Mesendoderm (in vitro differentiated cells): Measurements from ENCODE around the gene SUMO1.
A peak's percentile ranks its signal among the peaks of the same experiment; 100 is the strongest.

ENCODE experiments used
- DNase-seq: peaks from one replicate; pipeline ENCODE4 v3.0.0; 2013
- H2AK5ac ChIP-seq: 2 replicates; pipeline ENCODE4 v1.6.1; 2013; ENCODE audit warnings: low read length, inconsistent platforms
- H2BK120ac ChIP-seq: 2 replicates; pipeline ENCODE4 v1.6.1; 2013; ENCODE audit warnings: low read depth, mild to moderate bottlenecking, low read length, moderate library complexity, mixed read lengths
- H2BK15ac ChIP-seq: replicated peaks from 2 replicates; pipeline ENCODE4 v1.6.1; 2013; ENCODE audit warnings: low read depth, mild to moderate bottlenecking, moderate library complexity
- H2BK5ac ChIP-seq: 2 replicates; pipeline ENCODE4 v1.6.1; 2013; ENCODE audit warnings: low read length, inconsistent platforms
- H3K18ac ChIP-seq: 2 replicates; pipeline ENCODE4 v1.6.1; 2013; ENCODE audit warnings: mild to moderate bottlenecking, low read length, mixed read lengths
- H3K23ac ChIP-seq: one replicate; pipeline ENCODE4 v1.6.1; 2013; ENCODE audit warnings: low read length
- H3K27ac ChIP-seq: 2 replicates; pipeline ENCODE4 v1.5.1; 2013; ENCODE audit warnings: low read depth, mild to moderate bottlenecking, inconsistent platforms, low read length, moderate library complexity
- H3K27me3 ChIP-seq: 2 replicates; pipeline ENCODE4 v1.6.1; 2013; ENCODE audit warnings: low read length, control low read depth, mild to moderate bottlenecking, inconsistent platforms; ENCODE audit not compliant: insufficient read depth, poor library complexity
- H3K36me3 ChIP-seq: 2 replicates; pipeline ENCODE4 v1.6.1; 2013; ENCODE audit warnings: low read length, inconsistent platforms; ENCODE audit not compliant: control insufficient read depth, insufficient read depth
- H3K4ac ChIP-seq: one replicate; pipeline ENCODE4 v1.6.1; 2013; ENCODE audit warnings: low read depth, mild to moderate bottlenecking, low read length, moderate library complexity
- H3K4me1 ChIP-seq: 2 replicates; pipeline ENCODE4 v1.6.1; 2013; ENCODE audit warnings: low read depth, low read length, inconsistent platforms; ENCODE audit not compliant: control insufficient read depth
- H3K4me2 ChIP-seq: 2 replicates; pipeline ENCODE4 v1.6.1; 2013; ENCODE audit warnings: low read length
- H3K4me3 ChIP-seq: 2 replicates; pipeline ENCODE4 v1.5.1; 2013; ENCODE audit warnings: mild to moderate bottlenecking, low read length
- H3K56ac ChIP-seq: one replicate; pipeline ENCODE4 v1.6.1; 2013; ENCODE audit warnings: low read length
- H3K79me1 ChIP-seq: 2 replicates; pipeline ENCODE4 v1.6.1; 2013; ENCODE audit warnings: low read length, inconsistent platforms
- H3K79me2 ChIP-seq: 2 replicates; pipeline ENCODE4 v1.6.1; 2013; ENCODE audit warnings: mild to moderate bottlenecking, low read length; ENCODE audit not compliant: control insufficient read depth, insufficient read depth
- H3K9ac ChIP-seq: 2 replicates; pipeline ENCODE4 v1.6.1; 2013; ENCODE audit warnings: low read length, inconsistent platforms
- H4K5ac ChIP-seq: one replicate; pipeline ENCODE4 v1.6.1; 2013; ENCODE audit warnings: low read length
- H4K8ac ChIP-seq: one replicate; pipeline ENCODE4 v1.6.1; 2013; ENCODE audit warnings: low read depth, mild to moderate bottlenecking, control low read depth, low read length, moderate library complexity
- WGBS: extraction: QIAGEN DNeasy Blood & Tissue Kit; methylation state at CpG from one replicate; pipeline ENCODE4 v1.1.7; 2013; ENCODE audit warnings: low lambda C conversion rate, missing lambda C conversion rate; ENCODE audit not compliant: insufficient coverage; ENCODE audit errors: extremely low coverage; 5-methylcytosine and 5-hydroxymethylcytosine counted together

SUMO1 gene

GRCh38 chr2:202165945-202166344 lies 72.5 kb downstream of the SUMO1 start:
- Histone ChIP-seq H2BK15ac (no peak overlapping the region), H3K4me2 (no peak overlapping the region), H3K4me1 (peaks cover 3% of the 10 kb centered on the region), H3K56ac (no peak overlapping the region), H3K79me2 (no peaks in the 10 kb centered on the region), H3K4me3 (no peak overlapping the region), H3K36me3 (no peaks in the 10 kb centered on the region), H4K5ac (no peak overlapping the region), H3K4ac (no peak overlapping the region), H3K9ac (no peak overlapping the region), H3K27ac (no peak overlapping the region), H2BK5ac (no peak overlapping the region), H2BK120ac (no peak overlapping the region), H3K18ac (no peak overlapping the region), H3K23ac (no peak overlapping the region), H3K79me1 (no peaks in the 10 kb centered on the region), H3K27me3 (no peaks in the 10 kb centered on the region), H4K8ac (no peak overlapping the region), H2AK5ac (no peak overlapping the region)
- no peak for DNase-seq
- WGBS = no CpG with 5 or more reads among the region's 1 CpG

GRCh38 chr2:202165208-202165607 lies 73.2 kb downstream of the SUMO1 start:
- Histone ChIP-seq H2BK15ac (no peak overlapping the region), H3K9ac (no peak overlapping the region), H2BK5ac (no peak overlapping the region), H3K4me3 (no peak overlapping the region), H4K8ac (no peak overlapping the region), H3K4me2 (no peak overlapping the region), H2BK120ac (no peak overlapping the region), H3K79me1 (no peaks in the 10 kb centered on the region), H3K27ac (no peak overlapping the region), H3K4me1 (peaks cover 3% of the 10 kb centered on the region), H2AK5ac (no peak overlapping the region), H3K56ac (no peak overlapping the region), H3K4ac (no peak overlapping the region), H3K18ac (no peak overlapping the region), H3K23ac (no peak overlapping the region), H3K36me3 (no peaks in the 10 kb centered on the region), H3K27me3 (no peaks in the 10 kb centered on the region), H3K79me2 (no peaks in the 10 kb centered on the region), H4K5ac (no peak overlapping the region)
- no CpG with 5 or more reads among the region's 5 CpGs for WGBS
- DNase-seq = no peak

GRCh38 chr2:202164411-202164810 lies 74.0 kb downstream of the SUMO1 start:
- Histone ChIP-seq H4K5ac (no peak overlapping the region), H4K8ac (no peak overlapping the region), H3K4me3 (no peak overlapping the region)

GRCh38 chr2:202161151-202161835 lies 77.1 kb downstream of the SUMO1 start:
- Histone ChIP-seq H3K4me1 (peaks cover 3% of the 10 kb centered on the region), H3K4me3 (no peak overlapping the region), H4K5ac (peak overlapping the region; percentile 16), H3K27me3 (no peaks in the 10 kb centered on the region), H3K18ac (no peak overlapping the region), H3K4me2 (no peak overlapping the region), H2BK15ac (no peak overlapping the region), H3K27ac (no peak overlapping the region), H4K8ac (no peak overlapping the region), H2BK5ac (peak overlapping the region; percentile 21), H3K79me1 (no peaks in the 10 kb centered on the region), H3K9ac (no peak overlapping the region), H3K4ac (no peak overlapping the region), H3K23ac (no peak overlapping the region), H2AK5ac (no peak overlapping the region), H2BK120ac (no peak overlapping the region), H3K79me2 (no peaks in the 10 kb centered on the region), H3K36me3 (no peaks in the 10 kb centered on the region), H3K56ac (no peak overlapping the region)
- no CpG with 5 or more reads among the region's 8 CpGs for WGBS
- DNase-seq = no peak

More at GRCh38 chr2:202164411-202164810, 74.0 kb downstream of the SUMO1 start:
- H3K56ac ChIP-seq = no peak overlapping the region
- no peak overlapping the region for H3K9ac ChIP-seq
- no peaks in the 10 kb centered on the region for H3K79me2 ChIP-seq
- no peaks in the 10 kb centered on the region for H3K36me3 ChIP-seq
- no peak overlapping the region for H2BK15ac ChIP-seq
- H3K4ac ChIP-seq = no peak overlapping the region
- no peak overlapping the region for H2AK5ac ChIP-seq
- no peak overlapping the region for H2BK120ac ChIP-seq
- H3K4me1 ChIP-seq = peaks cover 3% of the 10 kb centered on the region
- DNase-seq = peak; percentile 89
- H2BK5ac ChIP-seq = no peak overlapping the region
- H3K18ac ChIP-seq = no peak overlapping the region
- no CpG with 5 or more reads among the region's 3 CpGs for WGBS
- H3K27ac ChIP-seq = peak overlapping the region; percentile 52
- no peaks in the 10 kb centered on the region for H3K79me1 ChIP-seq
- no peak overlapping the region for H3K23ac ChIP-seq
- H3K27me3 ChIP-seq = no peaks in the 10 kb centered on the region
- H3K4me2 ChIP-seq = no peak overlapping the region

- Histone ChIP-seq H2AK5ac (no peak overlapping the region), H3K27ac (no peak overlapping the region), H4K5ac (no peak overlapping the region), H3K18ac (no peak overlapping the region), H3K9ac (no peak overlapping the region), H2BK120ac (no peak overlapping the region), H3K4me2 (no peak overlapping the region), H3K4me3 (no peak overlapping the region), H2BK15ac (no peak overlapping the region), H3K79me1 (no peaks in the 10 kb centered on the region), H3K23ac (no peak overlapping the region), H3K4me1 (no peaks in the 10 kb centered on the region), H2BK5ac (no peak overlapping the region), H3K79me2 (no peaks in the 10 kb centered on the region), H4K8ac (no peak overlapping the region), H3K36me3 (no peaks in the 10 kb centered on the region), H3K4ac (no peak overlapping the region), H3K56ac (no peak overlapping the region), H3K27me3 (no peaks in the 10 kb centered on the region)
- no CpG with 5 or more reads among the region's 5 CpGs for WGBS
- no peak for DNase-seq
Measured at GRCh38 chr2:202158796-202159195, 79.6 kb downstream of the SUMO1 start.
